Endometrium (tissue), 2 donors: ENCODE results near the gene SCRN1.

Source experiments
- FAIRE-seq: peaks from 2 replicates; lab custom pipeline; 2012; peaks lifted over from hg19 to GRCh38; lab: Jason Lieb, UNC
- donor health status: control.
- donor health status: control.

The SCRN1 gene

DNA sequence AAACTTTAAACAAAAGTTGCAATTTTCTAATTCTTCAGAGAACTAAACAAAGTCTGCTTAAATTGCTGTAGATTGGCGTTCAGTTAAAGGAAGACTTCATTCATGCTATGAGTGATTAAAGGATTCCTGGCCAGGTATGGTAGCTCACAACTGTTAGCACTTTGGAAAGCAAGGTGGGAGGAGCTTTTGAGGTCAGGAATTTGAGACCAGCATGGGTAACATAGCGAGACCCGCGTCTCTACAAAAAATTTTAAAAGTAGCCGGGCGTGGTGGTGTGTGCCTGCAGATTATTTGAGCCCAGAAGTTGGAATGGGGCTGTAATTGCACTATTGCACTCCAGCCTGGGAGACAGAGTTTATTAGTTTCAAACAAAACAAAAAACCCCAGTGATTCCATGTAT, 13.5 kb upstream of the SCRN1 start:
- no peak for FAIRE-seq

GRCh38 chr7:30001998-30002397, 12.4 kb upstream of the SCRN1 start:
- no peak for FAIRE-seq

- FAIRE-seq: no peak
Measured at GRCh38 chr7:29998489-29998888, 8.9 kb upstream of the SCRN1 start.

DNA sequence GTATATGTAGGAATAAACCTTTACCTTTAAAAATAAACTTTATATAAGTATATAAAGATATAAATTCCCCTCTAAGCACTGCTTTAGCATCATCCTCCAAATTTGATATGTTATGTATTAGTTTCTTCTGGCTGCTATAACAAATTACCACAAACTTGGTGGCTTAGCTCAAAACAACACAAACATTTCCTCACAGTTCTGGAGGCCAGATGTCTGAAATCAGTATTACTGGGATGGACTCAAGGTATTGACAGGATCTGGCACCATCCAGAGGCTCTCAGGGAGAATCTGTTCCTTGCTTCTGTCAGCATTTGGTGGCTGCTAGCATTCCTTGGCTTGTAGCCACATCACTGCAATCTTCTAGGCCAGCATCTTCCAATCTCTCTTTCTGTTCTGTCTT, 6.7 kb upstream of the SCRN1 start:
- no peak for FAIRE-seq

- no peak for FAIRE-seq
Measured at GRCh38 chr7:29995652-29996051, 6.1 kb upstream of the SCRN1 start.

- no peak for FAIRE-seq
Measured at GRCh38 chr7:29993140-29993539, 3.5 kb upstream of the SCRN1 start.

DNA sequence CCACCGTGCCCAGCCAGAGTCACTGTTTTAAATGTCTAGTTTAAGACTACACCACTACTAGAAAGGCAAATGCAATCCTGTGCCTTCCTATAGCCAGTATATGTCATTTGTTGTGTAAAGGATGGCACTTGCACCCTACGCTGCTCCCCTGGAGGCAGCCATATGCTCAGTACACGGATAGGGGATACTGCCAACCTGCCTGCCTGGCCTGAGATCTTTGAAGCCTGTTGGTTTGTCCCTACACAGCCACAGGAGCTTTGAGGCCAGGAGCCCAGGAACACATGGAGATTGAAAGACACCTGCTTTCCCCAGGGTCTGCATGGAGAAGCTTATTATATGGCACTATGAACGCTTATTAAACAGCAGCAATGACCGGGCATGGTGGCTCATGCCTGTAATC, 2.3 kb upstream of the SCRN1 start:
- FAIRE-seq: no peak

GRCh38 chr7:29990931-29991330, 1.3 kb upstream of the SCRN1 start:
- no peak for FAIRE-seq

DNA sequence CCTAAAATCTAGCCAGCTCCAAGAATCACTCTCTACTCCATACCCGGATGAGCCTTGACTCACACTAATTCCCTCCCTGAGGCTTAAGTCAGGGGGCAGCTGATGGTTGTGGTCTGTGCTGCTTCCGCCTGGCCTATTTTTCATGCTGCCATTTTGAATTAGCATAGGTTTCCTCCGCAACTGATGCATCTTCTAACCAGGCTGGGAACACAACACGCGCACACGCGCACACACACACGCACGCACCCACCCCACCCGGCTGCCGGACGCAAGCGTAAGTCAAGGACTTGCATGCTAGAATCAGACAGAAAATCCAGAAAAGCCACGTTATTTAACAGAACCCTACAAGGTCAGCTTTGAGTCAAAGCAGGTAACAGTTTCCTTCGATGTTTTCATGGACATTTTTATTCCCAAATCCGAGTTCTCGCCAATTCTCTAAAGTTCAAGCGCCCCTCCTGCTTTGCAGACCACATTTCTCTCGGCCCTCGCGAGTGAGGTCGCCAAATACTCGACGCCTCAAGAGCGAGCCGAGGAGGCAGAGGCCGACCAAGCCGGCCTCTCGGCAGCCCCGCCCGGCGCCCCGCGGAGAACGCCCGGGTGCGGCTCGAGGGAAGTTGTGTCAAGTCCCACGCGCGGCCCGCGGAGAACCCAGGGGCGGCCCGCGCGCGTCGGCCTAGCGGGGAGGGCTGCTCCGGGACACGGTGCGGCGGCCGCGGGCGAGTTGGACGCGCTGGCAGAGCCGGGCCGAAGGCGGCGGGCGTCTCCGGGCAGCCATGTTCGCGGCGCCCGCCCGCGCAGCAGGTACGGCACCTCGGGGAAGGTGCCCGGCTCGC, 961 bp downstream of the SCRN1 start:
- no peak for FAIRE-seq

DNA sequence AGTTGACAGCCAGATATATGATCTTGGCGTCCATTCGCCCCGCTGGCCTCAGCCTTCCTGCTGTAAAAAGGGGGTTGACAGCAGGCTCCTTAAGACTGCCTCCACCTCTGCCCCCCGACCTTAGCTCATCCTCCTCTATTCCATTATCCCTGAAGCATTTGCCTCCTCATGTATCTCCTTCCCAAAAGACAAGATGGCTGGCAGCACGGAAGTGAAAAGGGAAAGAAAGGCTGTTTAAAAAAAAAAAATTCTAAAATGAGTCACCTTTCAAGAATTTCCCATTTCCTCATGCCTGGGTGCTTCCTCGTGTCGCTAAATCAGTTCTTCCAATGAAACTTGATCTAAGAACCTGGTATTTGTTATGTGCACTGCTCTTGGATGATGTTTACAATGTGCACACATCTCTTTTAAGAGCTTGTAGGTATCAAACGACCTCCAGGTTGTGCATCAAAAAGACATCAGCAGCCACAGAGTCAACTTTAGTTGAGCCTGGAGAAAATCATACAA, 1.7 kb downstream of the SCRN1 start:
- FAIRE-seq: no peak

DNA sequence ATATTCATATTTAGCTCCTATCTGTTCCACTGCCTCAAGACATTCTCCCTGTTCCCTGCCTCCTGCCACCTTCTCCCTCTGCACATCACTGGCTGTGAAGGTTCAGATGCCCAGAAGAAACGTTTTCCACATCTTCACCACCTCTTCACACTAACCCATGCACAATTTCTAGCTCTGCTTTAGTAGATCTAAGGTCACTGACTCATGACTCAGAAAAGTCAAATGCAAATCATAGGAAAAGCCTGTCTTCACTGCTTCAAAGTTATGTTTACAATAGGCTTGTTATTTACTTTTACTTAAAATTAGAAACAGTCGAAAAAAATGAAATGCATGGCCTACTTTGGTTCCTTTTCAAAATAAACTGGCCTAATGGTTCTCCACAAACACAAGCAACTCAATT, 2.5 kb downstream of the SCRN1 start:
- FAIRE-seq: no peak

- no peak for FAIRE-seq
Measured at GRCh38 chr7:29980151-29980550, 9.4 kb downstream of the SCRN1 start.

DNA sequence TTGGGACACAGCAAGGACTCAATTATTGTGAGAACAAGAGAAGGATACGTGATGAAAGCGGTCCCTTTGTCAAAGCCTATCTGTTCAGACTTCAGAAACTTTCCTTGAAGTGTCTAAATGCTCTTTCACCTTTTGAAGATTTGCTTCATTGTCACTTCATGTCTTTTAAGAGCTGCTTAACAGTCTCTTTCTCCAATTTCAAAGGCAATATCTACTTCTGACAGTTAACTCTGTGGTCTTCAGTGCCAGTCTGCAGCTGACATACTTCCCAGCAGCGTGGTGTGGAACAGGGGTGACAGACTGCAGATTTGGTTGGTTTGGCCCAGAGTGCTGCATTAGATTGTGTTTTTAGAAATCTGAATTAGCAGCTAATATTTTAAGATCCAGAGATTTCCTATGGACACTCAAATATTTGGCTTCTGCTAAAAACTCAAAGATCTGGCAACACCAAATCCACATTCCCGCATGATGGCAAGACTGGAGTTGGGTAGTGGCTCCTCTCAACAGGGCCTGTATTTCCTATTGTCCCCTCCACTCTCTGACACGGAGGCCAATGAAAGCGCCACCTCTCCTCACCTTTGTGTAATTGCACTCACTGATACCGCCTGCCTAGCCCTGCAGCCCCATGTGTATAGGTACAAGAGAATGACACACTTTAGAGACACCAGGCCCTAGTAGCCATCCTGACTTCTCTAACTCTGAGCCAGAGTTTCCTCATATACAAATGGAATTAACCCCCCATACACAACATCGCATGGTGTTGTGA, 11.5 kb downstream of the SCRN1 start:
- no peak for FAIRE-seq

DNA sequence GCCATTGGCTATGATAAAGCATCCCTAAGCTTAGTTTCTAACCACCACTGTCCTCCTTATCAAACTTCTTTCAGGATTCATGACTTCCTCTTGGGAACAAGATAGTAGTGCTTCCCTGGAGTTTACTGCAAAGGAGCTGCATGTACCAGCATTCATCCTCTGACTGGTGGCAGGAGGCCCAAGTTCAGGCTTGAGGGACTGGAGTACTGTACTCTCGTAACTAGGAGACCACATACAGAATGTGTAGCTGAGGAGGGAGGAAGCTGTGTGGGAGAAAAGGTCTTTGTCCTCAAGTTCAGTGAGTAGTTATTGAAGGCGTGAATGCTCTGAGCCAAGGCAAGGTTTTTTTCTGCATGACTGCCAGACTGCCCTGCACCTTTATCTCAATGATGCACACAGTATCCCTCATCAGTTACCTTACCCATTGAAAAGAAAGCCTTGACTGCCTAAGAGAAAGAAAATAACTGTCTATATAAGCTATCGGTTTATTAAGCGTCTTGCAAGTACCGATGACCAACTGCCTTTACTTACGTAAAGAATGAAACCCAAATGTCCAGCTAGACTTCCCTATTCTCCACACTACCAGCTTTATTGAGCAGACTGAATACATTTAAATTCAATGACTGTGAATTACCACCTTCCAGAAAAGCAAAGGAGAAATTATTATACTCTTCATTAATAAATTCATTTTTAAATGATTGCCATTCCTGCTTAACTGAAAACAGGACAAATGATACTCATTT, 12.8 kb downstream of the SCRN1 start:
- no peak for FAIRE-seq

DNA sequence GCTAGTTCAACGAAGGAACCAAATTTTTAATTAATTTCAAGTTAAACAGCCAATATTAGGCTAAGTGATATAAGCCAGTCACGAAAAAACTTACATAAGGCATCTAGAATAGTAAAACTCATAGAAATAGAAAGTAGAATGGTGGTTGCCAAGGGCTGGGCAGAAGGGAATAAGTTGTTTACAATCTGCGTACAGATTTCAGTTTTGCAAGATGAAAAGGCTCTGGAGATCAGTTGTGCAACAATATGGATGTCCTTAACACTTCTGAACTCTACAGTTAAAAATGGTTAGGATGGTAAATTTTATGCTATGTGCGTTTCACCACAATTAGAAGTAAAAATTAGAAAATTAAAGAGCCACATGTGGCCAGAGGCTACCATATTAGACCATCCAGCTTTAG, 13.3 kb downstream of the SCRN1 start:
- no peak for FAIRE-seq

DNA sequence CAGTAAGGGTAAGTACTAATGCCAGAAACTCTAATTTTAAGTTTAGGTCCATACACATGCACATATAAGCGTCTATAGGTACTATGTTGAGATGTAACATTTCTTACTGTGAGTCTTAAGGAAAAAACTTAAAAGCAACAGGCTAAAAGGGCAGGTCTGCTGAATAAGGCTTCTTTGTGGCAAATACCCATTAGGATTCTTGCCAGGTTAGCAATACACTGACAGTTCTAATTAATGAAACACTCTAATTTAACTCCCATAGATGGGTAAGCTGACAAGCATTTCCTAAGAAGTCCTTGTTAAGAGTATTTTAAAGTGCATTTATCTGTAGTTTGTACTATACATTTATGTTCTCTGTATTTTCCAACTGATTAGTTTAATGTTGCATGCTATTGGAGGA, 14.0 kb downstream of the SCRN1 start:
- no peak for FAIRE-seq

- FAIRE-seq: no peak
Measured at GRCh38 chr7:29974286-29974685, 15.3 kb downstream of the SCRN1 start.

DNA sequence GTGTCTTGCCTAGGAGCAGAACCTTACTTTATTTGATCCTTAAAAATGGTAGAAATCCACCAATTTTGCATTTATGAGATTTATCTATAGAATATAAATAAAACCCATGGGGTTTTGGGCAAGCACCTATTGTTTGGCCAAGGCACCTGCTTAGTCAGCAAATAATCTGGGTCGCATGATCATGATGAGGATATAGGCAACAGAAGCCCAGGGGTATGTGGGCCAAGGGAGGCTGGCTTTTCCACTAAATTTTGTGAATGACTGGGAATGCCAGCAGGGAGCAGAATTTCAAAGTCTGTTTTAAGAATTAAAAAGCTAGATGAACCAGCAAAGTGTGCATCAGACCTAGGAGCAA, 17.3 kb downstream of the SCRN1 start:
- FAIRE-seq: no peak

DNA sequence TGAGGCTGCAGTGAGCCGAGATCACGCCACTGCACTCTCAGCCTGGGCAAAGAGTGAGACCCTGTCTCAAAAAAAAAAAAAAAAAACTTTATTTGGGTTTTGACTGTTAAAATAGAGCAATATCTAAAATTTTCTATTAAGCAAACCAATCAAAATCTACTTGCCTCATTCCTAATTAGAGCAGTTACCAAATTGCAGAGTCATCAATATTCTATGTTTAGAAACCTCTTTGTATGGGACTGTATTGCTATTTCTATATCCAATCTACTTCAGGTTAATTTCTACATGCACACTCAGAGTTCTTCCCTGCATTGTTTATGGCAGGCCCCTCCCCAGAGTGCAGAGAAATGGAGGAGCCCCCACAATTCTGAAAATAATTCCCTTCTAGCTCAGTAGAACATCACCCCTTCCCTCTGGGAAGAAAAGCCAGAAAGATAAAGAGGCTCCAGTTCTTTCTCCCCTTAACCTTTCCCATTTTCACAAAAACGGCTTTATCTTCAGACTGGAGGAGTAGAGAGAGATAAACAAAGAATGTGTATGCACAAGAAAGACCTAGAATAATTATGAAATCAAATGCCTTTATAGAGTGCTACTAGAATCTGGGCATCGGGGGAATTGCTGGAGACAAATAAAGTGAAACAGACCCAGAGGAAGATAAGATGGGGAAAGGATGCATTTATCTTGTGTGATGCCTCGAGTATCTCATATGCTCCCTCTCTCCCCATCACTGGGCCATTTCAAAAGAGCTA, 17.9 kb downstream of the SCRN1 start:
- no peak for FAIRE-seq

DNA sequence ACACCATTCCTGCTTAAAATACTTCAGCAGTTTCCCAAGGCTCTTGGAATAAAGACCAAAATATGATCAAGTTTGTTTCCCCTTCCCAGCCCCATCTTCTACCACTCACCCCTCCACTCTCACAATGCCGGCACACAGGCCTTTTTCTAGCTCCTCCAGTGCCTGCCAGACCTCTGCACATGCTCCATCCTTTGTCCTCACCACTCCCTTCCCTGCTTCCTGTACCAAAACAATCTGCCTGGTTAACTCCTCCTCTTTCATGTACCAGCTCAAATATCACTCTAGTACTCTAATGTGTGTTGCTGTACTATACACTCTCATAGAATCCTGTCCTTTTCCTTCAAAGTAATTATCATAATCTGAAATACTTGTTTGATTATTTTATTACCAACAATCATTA, 19.4 kb downstream of the SCRN1 start:
- no peak for FAIRE-seq

DNA sequence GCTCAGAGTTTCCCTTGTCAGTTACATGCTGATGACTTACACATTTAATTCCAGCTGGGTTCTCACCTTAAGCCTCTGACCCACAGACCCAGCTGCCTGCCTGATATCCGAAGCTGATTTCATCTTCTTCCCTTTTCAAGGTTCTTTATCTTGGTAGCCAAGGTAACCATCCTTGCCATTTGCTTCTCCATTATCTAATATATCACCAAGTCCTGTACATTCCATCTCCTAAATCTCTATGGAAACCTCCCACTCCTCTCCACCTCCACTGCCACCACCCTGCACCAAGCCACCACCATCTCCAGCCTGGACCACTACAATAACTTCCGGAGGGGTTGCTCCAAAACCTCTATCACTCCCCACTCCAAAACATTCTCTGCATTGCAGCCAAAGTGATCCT, 19.9 kb downstream of the SCRN1 start:
- no peak for FAIRE-seq
